ENCODE results near the gene SPINT4.

- no peak for TF ChIP-seq CSRNP3 (CRISPR knock-in tag; IDR thresholded peaks at IDR 0.05)
- TF ChIP-seq RARB (CRISPR knock-in tag; IDR thresholded peaks at IDR 0.05), result no peak
- TF ChIP-seq ZFP30 (CRISPR knock-in tag; IDR thresholded peaks at IDR 0.05), result no peak
- no peak for TF ChIP-seq PATZ1 (CRISPR knock-in tag; IDR thresholded peaks at IDR 0.05; ENCODE audit: borderline replicate concordance)
- TF ChIP-seq ZNF70 (CRISPR knock-in tag; IDR thresholded peaks at IDR 0.05), result no peak
- no peak for TF ChIP-seq POU6F1 (CRISPR knock-in tag; IDR thresholded peaks at IDR 0.05; ENCODE audit: borderline replicate concordance, low read depth)
- no peak for TF ChIP-seq ARNTL (CRISPR knock-in tag; IDR thresholded peaks at IDR 0.05; ENCODE audit: borderline replicate concordance, low read depth)
- no peak for TF ChIP-seq ZNF8 (CRISPR knock-in tag; IDR thresholded peaks at IDR 0.05)
- TF ChIP-seq OSR1 (CRISPR knock-in tag; IDR thresholded peaks at IDR 0.05), result no peak
- no peak for TF ChIP-seq ZNF565 (CRISPR knock-in tag; conservative IDR thresholded peaks at IDR 0.05; ENCODE audit: low read depth)
- no peak for TF ChIP-seq ESRRG (CRISPR knock-in tag; IDR thresholded peaks at IDR 0.05)
- no peak for TF ChIP-seq CREB5 (CRISPR knock-in tag; IDR thresholded peaks at IDR 0.05; ENCODE audit: low read depth)
These were observed 53.3 kb downstream of the SPINT4 start for GRCh38 chr20:45775411-45775810.
